T-helper 2 cell treated with Interferon-gamma antibody and Interleukin-4, amounts not matched to agents 5 μg/mL and 100 μg/mL, for 36 hours (primary cell): Measurements from ENCODE around the gene PLXDC1.

Source experiments
- DNase-seq: peaks from one replicate; pipeline ENCODE4 v3.0.0; 2021; ENCODE audit warnings: low spot score
- H3K27ac Mint-ChIP-seq: one replicate; pipeline ENCODE4 v1.8.0; 2021; ENCODE audit warnings: mild to moderate bottlenecking, mixed read lengths
- H3K27me3 Mint-ChIP-seq: one replicate; pipeline ENCODE4 v1.8.0; 2021; ENCODE audit warnings: low read depth, mixed read lengths
- H3K36me3 Mint-ChIP-seq: one replicate; pipeline ENCODE4 v1.8.0; 2021; ENCODE audit warnings: low read depth, mixed read lengths
- H3K4me1 Mint-ChIP-seq: one replicate; pipeline ENCODE4 v1.8.0; 2021; ENCODE audit warnings: low read depth, mixed read lengths
- H3K4me3 Mint-ChIP-seq: one replicate; pipeline ENCODE4 v1.8.0; 2022; ENCODE audit warnings: mild to moderate bottlenecking, moderate library complexity, mixed read lengths
- H3K9me3 Mint-ChIP-seq: one replicate; pipeline ENCODE4 v1.8.0; 2021; ENCODE audit warnings: mixed read lengths

The PLXDC1 gene

GRCh38 chr17:39079836-39080235, 71.6 kb downstream of the PLXDC1 start:
- no peak overlapping the region for H3K27ac Mint-ChIP-seq
- H3K36me3 Mint-ChIP-seq, result no peaks in the 10 kb centered on the region
- no peak for DNase-seq
- H3K4me3 Mint-ChIP-seq, result no peak overlapping the region
- H3K9me3 Mint-ChIP-seq, result no peaks in the 10 kb centered on the region
- no peaks in the 10 kb centered on the region for H3K27me3 Mint-ChIP-seq
- no peaks in the 10 kb centered on the region for H3K4me1 Mint-ChIP-seq

GRCh38 chr17:39077866-39078265, 73.6 kb downstream of the PLXDC1 start:
- Mint-ChIP-seq H3K36me3 (no peaks in the 10 kb centered on the region), H3K27me3 (no peaks in the 10 kb centered on the region), H3K9me3 (no peaks in the 10 kb centered on the region), H3K4me1 (no peaks in the 10 kb centered on the region), H3K4me3 (no peak overlapping the region), H3K27ac (no peak overlapping the region)
- DNase-seq, result no peak

- H3K4me1 Mint-ChIP-seq, result peaks cover 6% of the 10 kb centered on the region
- H3K27ac Mint-ChIP-seq, result no peak overlapping the region
- H3K9me3 Mint-ChIP-seq, result no peaks in the 10 kb centered on the region
These were observed 74.2 kb downstream of the PLXDC1 start for GRCh38 chr17:39077252-39077651.

GRCh38 chr17:39074676-39075075, 76.8 kb downstream of the PLXDC1 start:
- Mint-ChIP-seq H3K27me3 (no peaks in the 10 kb centered on the region), H3K4me3 (no peak overlapping the region), H3K9me3 (no peaks in the 10 kb centered on the region), H3K27ac (no peak overlapping the region), H3K4me1 (peaks cover 6% of the 10 kb centered on the region), H3K36me3 (no peaks in the 10 kb centered on the region)
- DNase-seq, result no peak

More at GRCh38 chr17:39077252-39077651, 74.2 kb downstream of the PLXDC1 start:
- DNase-seq, result no peak
- Mint-ChIP-seq H3K36me3 (no peaks in the 10 kb centered on the region), H3K4me3 (no peak overlapping the region), H3K27me3 (no peaks in the 10 kb centered on the region)

- no peak overlapping the region for H3K4me3 Mint-ChIP-seq
- no peaks in the 10 kb centered on the region for H3K36me3 Mint-ChIP-seq
- no peak for DNase-seq
- H3K9me3 Mint-ChIP-seq, result no peaks in the 10 kb centered on the region
- H3K4me1 Mint-ChIP-seq, result peaks cover 7% of the 10 kb centered on the region
- H3K27me3 Mint-ChIP-seq, result peaks cover 2% of the 10 kb centered on the region
- no peak overlapping the region for H3K27ac Mint-ChIP-seq
These were observed 77.5 kb downstream of the PLXDC1 start for GRCh38 chr17:39073916-39074315.

- Mint-ChIP-seq H3K9me3 (no peaks in the 10 kb centered on the region), H3K27me3 (peaks cover 2% of the 10 kb centered on the region), H3K4me1 (peaks cover 7% of the 10 kb centered on the region), H3K36me3 (no peaks in the 10 kb centered on the region), H3K4me3 (no peak overlapping the region), H3K27ac (no peak overlapping the region)
- DNase-seq, result no peak
These were observed 78.1 kb downstream of the PLXDC1 start for GRCh38 chr17:39073353-39073752.

- Mint-ChIP-seq H3K36me3 (no peaks in the 10 kb centered on the region), H3K4me3 (no peak overlapping the region), H3K27ac (no peak overlapping the region), H3K4me1 (peaks cover 7% of the 10 kb centered on the region), H3K27me3 (peaks cover 2% of the 10 kb centered on the region), H3K9me3 (no peaks in the 10 kb centered on the region)
- DNase-seq, result no peak
These were observed 79.9 kb downstream of the PLXDC1 start for GRCh38 chr17:39071573-39071972.

GRCh38 chr17:39069114-39069756, 82.2 kb downstream of the PLXDC1 start:
- Mint-ChIP-seq H3K36me3 (no peaks in the 10 kb centered on the region), H3K9me3 (no peaks in the 10 kb centered on the region), H3K27me3 (peaks cover 2% of the 10 kb centered on the region), H3K4me1 (peaks cover 7% of the 10 kb centered on the region), H3K27ac (no peak overlapping the region), H3K4me3 (no peak overlapping the region)
- DNase-seq, result no peak

- H3K27ac Mint-ChIP-seq, result no peak overlapping the region
- H3K27me3 Mint-ChIP-seq, result peaks cover 2% of the 10 kb centered on the region
- peaks cover 14% of the 10 kb centered on the region for H3K4me1 Mint-ChIP-seq
- H3K36me3 Mint-ChIP-seq, result no peaks in the 10 kb centered on the region
- no peak for DNase-seq
- no peaks in the 10 kb centered on the region for H3K9me3 Mint-ChIP-seq
- H3K4me3 Mint-ChIP-seq, result no peak overlapping the region
These were observed 86.6 kb downstream of the PLXDC1 start for GRCh38 chr17:39064819-39065218.

- Mint-ChIP-seq H3K36me3 (no peaks in the 10 kb centered on the region), H3K4me1 (peaks cover 12% of the 10 kb centered on the region), H3K9me3 (no peaks in the 10 kb centered on the region), H3K27me3 (peaks cover under 1% of the 10 kb centered on the region), H3K4me3 (no peak overlapping the region), H3K27ac (no peak overlapping the region)
- no peak for DNase-seq
These were observed 87.1 kb downstream of the PLXDC1 start for GRCh38 chr17:39064374-39064773.

- Mint-ChIP-seq H3K27me3 (no peaks in the 10 kb centered on the region), H3K4me3 (peak overlapping the region; percentile 12), H3K27ac (peak overlapping the region; percentile 47), H3K36me3 (no peaks in the 10 kb centered on the region), H3K4me1 (peaks cover 12% of the 10 kb centered on the region), H3K9me3 (no peaks in the 10 kb centered on the region)
- no peak for DNase-seq
These were observed 87.8 kb downstream of the PLXDC1 start for GRCh38 chr17:39063681-39064069.

GRCh38 chr17:39062846-39063680, 88.4 kb downstream of the PLXDC1 start:
- no peak for DNase-seq
- Mint-ChIP-seq H3K27ac (peak overlapping the region; percentile 47), H3K4me3 (peak overlapping the region; percentile 12), H3K9me3 (no peaks in the 10 kb centered on the region), H3K4me1 (peaks cover 14% of the 10 kb centered on the region), H3K36me3 (no peaks in the 10 kb centered on the region), H3K27me3 (no peaks in the 10 kb centered on the region)

GRCh38 chr17:39058524-39058923, 92.9 kb downstream of the PLXDC1 start:
- H3K9me3 Mint-ChIP-seq, result no peaks in the 10 kb centered on the region
- H3K36me3 Mint-ChIP-seq, result no peaks in the 10 kb centered on the region
- no peak overlapping the region for H3K27ac Mint-ChIP-seq
- peaks cover 26% of the 10 kb centered on the region for H3K4me1 Mint-ChIP-seq
- H3K27me3 Mint-ChIP-seq, result peaks cover under 1% of the 10 kb centered on the region
- no peak for DNase-seq
- H3K4me3 Mint-ChIP-seq, result peak overlapping the region; percentile 76

GRCh38 chr17:39057701-39058206, 93.7 kb downstream of the PLXDC1 start:
- no peak overlapping the region for H3K27ac Mint-ChIP-seq
- H3K27me3 Mint-ChIP-seq, result peaks cover 6% of the 10 kb centered on the region
- DNase-seq, result no peak
- H3K4me1 Mint-ChIP-seq, result peaks cover 18% of the 10 kb centered on the region
- peak overlapping the region; percentile 76 for H3K4me3 Mint-ChIP-seq
- no peaks in the 10 kb centered on the region for H3K36me3 Mint-ChIP-seq
- H3K9me3 Mint-ChIP-seq, result no peaks in the 10 kb centered on the region
